HUES6 (cell line): ENCODE measurements around the gene PEAK1.

Experiments
- H3K27ac ChIP-seq: 2 replicates; pipeline ENCODE4 v1.7.0; 2013; ENCODE audit warnings: low read depth, mild to moderate bottlenecking, low read length, inconsistent platforms
- H3K27me3 ChIP-seq: 2 replicates; pipeline ENCODE4 v1.6.1; 2013; ENCODE audit warnings: low read length; ENCODE audit not compliant: control insufficient read depth, insufficient read depth
- H3K36me3 ChIP-seq: 2 replicates; pipeline ENCODE4 v1.6.1; 2013; ENCODE audit warnings: low read length; ENCODE audit not compliant: control insufficient read depth, insufficient read depth
- H3K4me1 ChIP-seq: 2 replicates; pipeline ENCODE4 v1.6.1; 2013; ENCODE audit warnings: low read length; ENCODE audit not compliant: control insufficient read depth, insufficient read depth
- H3K4me3 ChIP-seq: 2 replicates; pipeline ENCODE4 v1.5.1; 2013; ENCODE audit warnings: low read depth, low read length
- H3K9ac ChIP-seq: one replicate; pipeline ENCODE4 v1.6.1; 2013; ENCODE audit warnings: mild to moderate bottlenecking, low read length
- H3K9me3 ChIP-seq: 2 replicates; pipeline ENCODE4 v1.6.1; 2013; ENCODE audit warnings: low read depth, low read length; ENCODE audit not compliant: control insufficient read depth, insufficient read depth

PEAK1 gene

DNA sequence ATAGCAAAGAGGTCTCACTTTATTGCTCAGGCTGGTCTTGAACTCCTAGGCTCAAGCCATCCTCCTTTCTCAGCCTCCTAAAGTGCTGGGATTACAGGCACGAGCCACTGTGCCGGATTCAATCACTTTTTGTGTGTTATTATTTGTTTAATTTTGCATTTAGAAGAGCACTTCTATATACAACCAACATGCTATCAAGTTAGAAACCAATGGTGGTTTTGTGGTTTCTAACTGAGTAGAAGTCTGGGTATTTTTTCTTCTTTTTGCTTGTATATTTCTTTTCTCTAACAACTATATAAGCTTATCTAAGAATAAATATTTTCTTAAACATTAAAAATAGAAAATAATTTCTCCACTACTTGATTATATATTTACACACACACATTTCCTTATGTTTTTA, 86.7 kb downstream of the PEAK1 start:
- Histone ChIP-seq H3K27me3 (no peaks in the 10 kb centered on the region), H3K9ac (no peak overlapping the region)

DNA sequence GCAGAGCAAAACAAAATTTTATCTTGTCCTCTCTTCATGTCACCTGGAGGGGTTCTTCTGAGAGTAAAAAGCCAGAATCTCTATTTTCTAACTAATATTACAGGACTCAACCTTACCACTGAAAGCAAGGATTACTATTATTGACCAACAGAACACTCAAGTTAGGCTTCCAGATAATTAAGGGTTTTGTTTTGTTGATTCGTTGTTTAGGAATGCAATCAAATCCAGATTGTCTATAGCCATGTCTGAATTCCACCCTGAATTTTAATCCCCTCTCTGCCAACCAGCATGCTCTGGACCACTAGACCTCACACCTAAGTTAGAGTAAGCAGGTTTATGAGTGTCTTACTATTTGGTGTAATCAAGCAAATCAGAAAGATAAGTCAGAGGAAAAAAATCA, 90.7 kb downstream of the PEAK1 start:
- no peak overlapping the region for H3K4me3 ChIP-seq
- H3K4me1 ChIP-seq: peaks cover 19% of the 10 kb centered on the region; the same call in 1 of the 2 replicates
- H3K36me3 ChIP-seq: no peaks in the 10 kb centered on the region
- H3K9ac ChIP-seq: no peak overlapping the region
- no peak overlapping the region for H3K27ac ChIP-seq
- no peaks in the 10 kb centered on the region for H3K9me3 ChIP-seq
- H3K27me3 ChIP-seq: no peaks in the 10 kb centered on the region

More for the DNA sequence above, 86.7 kb downstream of the PEAK1 start:
- H3K4me3 ChIP-seq: no peak overlapping the region
- no peaks in the 10 kb centered on the region for H3K36me3 ChIP-seq
- peaks cover 19% of the 10 kb centered on the region; the same call in 1 of the 2 replicates for H3K4me1 ChIP-seq
- H3K27ac ChIP-seq: no peak overlapping the region
- H3K9me3 ChIP-seq: no peaks in the 10 kb centered on the region

DNA sequence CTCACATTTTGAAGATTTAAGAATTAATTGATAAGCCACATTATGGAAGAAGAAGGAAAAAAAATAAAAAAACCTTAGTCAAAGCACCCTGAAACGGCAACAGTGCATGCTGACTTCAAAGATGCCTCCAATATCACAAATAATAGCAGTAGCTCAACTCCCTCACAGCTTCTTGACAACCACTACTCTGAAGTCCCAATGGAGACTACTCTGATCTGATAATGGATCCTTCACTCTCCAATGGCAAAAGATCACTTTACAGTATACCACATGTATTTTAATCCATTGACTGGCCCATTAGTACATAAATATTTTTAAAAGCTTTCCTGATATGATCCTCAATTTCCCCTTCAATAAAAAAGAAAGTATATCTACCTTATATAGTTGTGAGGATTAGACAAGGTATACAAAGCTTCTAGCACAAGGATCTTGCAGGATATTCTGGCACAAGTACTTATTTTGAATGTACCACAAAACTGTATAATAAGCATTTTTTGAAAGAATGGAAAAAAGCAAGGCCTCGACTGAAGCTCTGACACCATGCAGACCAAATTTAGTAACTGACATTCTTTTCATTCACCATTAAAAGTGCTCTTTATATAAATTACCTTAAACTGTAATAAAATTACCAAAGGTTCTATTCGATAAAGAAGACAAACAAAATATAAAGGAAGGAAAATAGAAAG, 91.9 kb downstream of the PEAK1 start:
- no peak overlapping the region for H3K9ac ChIP-seq
- H3K27me3 ChIP-seq: no peaks in the 10 kb centered on the region

GRCh38 chr15:77327168-77327567, 92.7 kb downstream of the PEAK1 start:
- Histone ChIP-seq H3K4me1 (peaks cover 19% of the 10 kb centered on the region; the same call in 1 of the 2 replicates), H3K4me3 (no peak overlapping the region), H3K9me3 (no peaks in the 10 kb centered on the region), H3K36me3 (no peaks in the 10 kb centered on the region), H3K27ac (no peak overlapping the region), H3K27me3 (no peaks in the 10 kb centered on the region), H3K9ac (no peak overlapping the region)

More for the DNA sequence above, 91.9 kb downstream of the PEAK1 start:
- Histone ChIP-seq H3K36me3 (no peaks in the 10 kb centered on the region), H3K4me1 (peaks cover 19% of the 10 kb centered on the region; the same call in 1 of the 2 replicates), H3K27ac (no peak overlapping the region), H3K9me3 (no peaks in the 10 kb centered on the region), H3K4me3 (no peak overlapping the region)

GRCh38 chr15:77326366-77326765, 93.5 kb downstream of the PEAK1 start:
- H3K4me3 ChIP-seq: no peak overlapping the region
- no peak overlapping the region for H3K9ac ChIP-seq
- no peaks in the 10 kb centered on the region for H3K36me3 ChIP-seq
- no peaks in the 10 kb centered on the region for H3K27me3 ChIP-seq
- no peak overlapping the region for H3K27ac ChIP-seq
- peaks cover 19% of the 10 kb centered on the region; the same call in 1 of the 2 replicates for H3K4me1 ChIP-seq
- no peaks in the 10 kb centered on the region for H3K9me3 ChIP-seq

- H3K4me1 ChIP-seq: peaks cover 4% of the 10 kb centered on the region
- H3K9ac ChIP-seq: no peak overlapping the region
- no peak overlapping the region for H3K4me3 ChIP-seq
- no peak overlapping the region for H3K27ac ChIP-seq
- no peaks in the 10 kb centered on the region for H3K27me3 ChIP-seq
- H3K9me3 ChIP-seq: no peaks in the 10 kb centered on the region
- no peaks in the 10 kb centered on the region for H3K36me3 ChIP-seq
Measured at GRCh38 chr15:77312523-77312922, 107.4 kb downstream of the PEAK1 start.

- Histone ChIP-seq H3K9me3 (no peaks in the 10 kb centered on the region), H3K4me1 (peaks cover 7% of the 10 kb centered on the region), H3K27me3 (no peaks in the 10 kb centered on the region)
Measured at GRCh38 chr15:77311618-77312398, 108.1 kb downstream of the PEAK1 start.

DNA sequence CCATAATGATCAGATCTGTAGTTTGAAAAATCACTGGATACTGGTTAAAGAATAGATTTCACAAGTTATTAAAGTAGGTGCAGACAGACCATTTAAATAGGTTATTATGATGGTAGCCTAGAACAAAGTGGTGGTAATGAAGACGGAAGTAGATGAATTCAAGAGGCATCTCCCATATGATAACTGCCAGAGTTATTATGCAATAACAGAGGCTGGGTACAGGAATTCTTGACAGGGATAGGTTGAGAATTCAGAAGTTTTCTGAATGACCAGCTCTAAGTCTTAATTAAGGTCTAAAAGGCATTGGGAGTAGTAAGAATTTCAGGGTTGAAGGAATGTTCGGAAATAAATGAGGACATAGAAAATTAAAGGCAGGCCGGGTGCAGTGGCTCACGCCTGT, 108.9 kb downstream of the PEAK1 start:
- H3K27ac ChIP-seq: no peak overlapping the region
- H3K4me3 ChIP-seq: no peak overlapping the region
- H3K9me3 ChIP-seq: no peaks in the 10 kb centered on the region
- no peaks in the 10 kb centered on the region for H3K27me3 ChIP-seq
- H3K36me3 ChIP-seq: no peaks in the 10 kb centered on the region
- H3K4me1 ChIP-seq: peaks cover 13% of the 10 kb centered on the region
- H3K9ac ChIP-seq: no peak overlapping the region

More at GRCh38 chr15:77311618-77312398, 108.1 kb downstream of the PEAK1 start:
- H3K9ac ChIP-seq: no peak overlapping the region
- H3K36me3 ChIP-seq: no peaks in the 10 kb centered on the region
- no peak overlapping the region for H3K4me3 ChIP-seq
- no peak overlapping the region for H3K27ac ChIP-seq

DNA sequence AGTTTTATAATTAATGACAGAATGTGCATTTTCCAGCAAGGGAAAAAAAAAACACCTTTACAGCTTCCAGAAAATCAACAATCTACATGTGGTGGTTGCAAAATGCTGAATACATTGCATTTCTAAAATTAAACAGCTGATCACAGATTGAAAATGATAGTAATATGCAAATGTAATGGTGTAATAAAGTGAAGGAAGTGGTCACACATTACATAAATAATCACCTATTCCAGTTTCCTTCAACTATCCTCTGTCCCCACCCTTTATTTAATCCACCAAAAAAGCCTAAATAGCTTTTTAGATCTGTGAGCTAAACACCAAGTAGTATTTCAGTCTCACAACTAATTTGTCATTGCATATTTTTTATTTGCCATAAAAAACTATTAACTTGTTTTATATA, 110.5 kb downstream of the PEAK1 start:
- Histone ChIP-seq H3K36me3 (no peaks in the 10 kb centered on the region), H3K9me3 (no peaks in the 10 kb centered on the region), H3K4me1 (peaks cover 13% of the 10 kb centered on the region), H3K9ac (no peak overlapping the region), H3K4me3 (no peak overlapping the region), H3K27me3 (no peaks in the 10 kb centered on the region), H3K27ac (no peak overlapping the region)

- H3K4me1 ChIP-seq: peaks cover 13% of the 10 kb centered on the region
- no peaks in the 10 kb centered on the region for H3K27me3 ChIP-seq
- H3K4me3 ChIP-seq: no peak overlapping the region
- no peak overlapping the region for H3K9ac ChIP-seq
- H3K9me3 ChIP-seq: no peaks in the 10 kb centered on the region
- no peak overlapping the region for H3K27ac ChIP-seq
- no peaks in the 10 kb centered on the region for H3K36me3 ChIP-seq
Measured at GRCh38 chr15:77305953-77306352, 114.0 kb downstream of the PEAK1 start.

- no peaks in the 10 kb centered on the region for H3K36me3 ChIP-seq
- H3K4me3 ChIP-seq: no peak overlapping the region
- H3K9ac ChIP-seq: no peak overlapping the region
- H3K27me3 ChIP-seq: no peaks in the 10 kb centered on the region
- H3K27ac ChIP-seq: no peak overlapping the region
- peaks cover 7% of the 10 kb centered on the region; the same call in 1 of the 2 replicates for H3K4me1 ChIP-seq
- no peaks in the 10 kb centered on the region for H3K9me3 ChIP-seq
Measured at GRCh38 chr15:77296773-77297337, 123.0 kb downstream of the PEAK1 start.
